HepG2 (cell line): ENCODE results near the gene SULT2B1.

Experiments
- DPF2 ChIP-seq: sonication (generic); formaldehyde crosslinking; IDR thresholded peaks from 2 replicates; pipeline ENCODE4 v1.4.0; 2020; ENCODE audit warnings: mild to moderate bottlenecking, low read depth, missing genetic modification reagents, borderline replicate concordance
- EEA1 ChIP-seq: sonication (generic); formaldehyde crosslinking; IDR thresholded peaks from 2 replicates; pipeline ENCODE4 v1.5.1; 2020; ENCODE audit warnings: mild to moderate bottlenecking, missing genetic modification reagents, borderline replicate concordance
- ELF3 ChIP-seq: IDR thresholded peaks from 2 replicates; pipeline ENCODE4 v1.6.1; 2016; ENCODE audit warnings: missing genetic modification reagents, missing compliant biosample characterization
- FOXA3 ChIP-seq: IDR thresholded peaks from 2 replicates; pipeline ENCODE4 v1.6.1; 2016; ENCODE audit warnings: missing genetic modification reagents, missing compliant biosample characterization
- HINFP ChIP-seq: sonication (generic); formaldehyde crosslinking; IDR thresholded peaks from 2 replicates; pipeline ENCODE4 v1.4.0; 2020; ENCODE audit warnings: low read depth, mild to moderate bottlenecking, missing genetic modification reagents
- REST ChIP-seq, 2 experiments: IDR thresholded peaks; 2 replicates each; pipeline ENCODE4 v1.6.1; 2011 to 2012; ENCODE audit warnings: low read length in 2 of 2, borderline replicate concordance in 1 of 2, low read depth in 1 of 2, mild to moderate bottlenecking in 1 of 2, moderate library complexity in 1 of 2
- SMAD3 ChIP-seq: sonication (generic); formaldehyde crosslinking; IDR thresholded peaks from 2 replicates; pipeline ENCODE4 v1.4.0; 2020; ENCODE audit warnings: missing genetic modification reagents
- ZBTB1 ChIP-seq: sonication (generic); formaldehyde crosslinking; IDR thresholded peaks from 2 replicates; pipeline ENCODE4 v1.4.0; 2020; ENCODE audit warnings: missing genetic modification reagents, borderline replicate concordance
- ZNF232 ChIP-seq: sonication (generic); formaldehyde crosslinking; IDR thresholded peaks from 2 replicates; pipeline ENCODE4 v1.4.0; 2020; ENCODE audit warnings: missing genetic modification reagents, borderline replicate concordance
- ZNF263 ChIP-seq: sonication (generic); formaldehyde crosslinking; IDR thresholded peaks from 2 replicates; pipeline ENCODE4 v1.4.0; 2020; ENCODE audit warnings: missing genetic modification reagents

GRCh38 chr19:48636859-48637448 is 85.0 kb downstream of the SULT2B1 start, which contains the start of gene DBP:
- TF ChIP-seq HINFP (no peak), REST (IDR thresholded peaks at IDR 0.05; ENCODE audit: borderline replicate concordance in 1 of 2, low read depth in 1 of 2, low read length in 2 of 2) (no peak), DPF2 (no peak), ZBTB1 (CRISPR knock-in tag) (no peak), ZNF232 (CRISPR knock-in tag) (no peak), SMAD3 (CRISPR knock-in tag) (no peak), EEA1 (no peak), ZNF263 (CRISPR knock-in tag) (no peak), ELF3 (CRISPR knock-in tag) (no peak), FOXA3 (no peak)
